ENCODE data around the gene DSTYK. TPM values are rescaled to one million over a fixed set of nuclear protein-coding genes. Genes with fewer than 3 reads are reported as not detected.

The DSTYK gene
- total RNA-seq, 1 donor from 2014 or later, result 10.7 TPM

- no peak for DNase-seq
- Histone ChIP-seq H3K4me3 (peak overlapping the region; percentile 90), H3K27ac (peak overlapping the region; percentile 95), H3K4me1 (peaks cover 15% of the 10 kb centered on the region), H3K27me3 (ENCODE audit: low read depth) (no peaks in the 10 kb centered on the region), H3K36me3 (no peaks in the 10 kb centered on the region), H3K9me3 (no peaks in the 10 kb centered on the region)
- intact Hi-C loops (cut with DNase I), result no loop called here
- no peak for TF ChIP-seq CTCF (IDR thresholded peaks at IDR 0.05)
- peak; percentile 2 to 24 for ATAC-seq
Measured at GRCh38 chr1:205211839-205212536, 486 bp upstream of the DSTYK start.

GRCh38 chr1:205210756-205211168 lies 740 bp downstream of the DSTYK start:
- DNase-seq (no peak), ATAC-seq (peak in 1 of 2 donors; percentile 40)
- peak overlapping the region; percentile 90 for H3K4me3 ChIP-seq
- TF ChIP-seq CTCF (IDR thresholded peaks at IDR 0.05), result no peak
- H3K36me3 ChIP-seq, result no peaks in the 10 kb centered on the region
- H3K9me3 ChIP-seq, result no peaks in the 10 kb centered on the region
- no peaks in the 10 kb centered on the region for H3K27me3 ChIP-seq (ENCODE audit: low read depth)
- intact Hi-C loops (cut with DNase I), result no loop called here
- H3K4me1 ChIP-seq, result peaks cover 15% of the 10 kb centered on the region
- peak overlapping the region; percentile 95 for H3K27ac ChIP-seq

- DNase-seq, result no peak
- intact Hi-C loops (cut with DNase I), result no loop called here
- no peaks in the 10 kb centered on the region for H3K27me3 ChIP-seq (ENCODE audit: low read depth)
- H3K4me3 ChIP-seq, result no peak overlapping the region
- TF ChIP-seq CTCF (IDR thresholded peaks at IDR 0.05), result no peak
- H3K4me1 ChIP-seq, result peaks cover 16% of the 10 kb centered on the region
- ATAC-seq, result no peak
- no peak overlapping the region for H3K27ac ChIP-seq
- H3K36me3 ChIP-seq, result no peaks in the 10 kb centered on the region
- H3K9me3 ChIP-seq, result no peaks in the 10 kb centered on the region
Measured at GRCh38 chr1:205208811-205209210, 2.7 kb downstream of the DSTYK start.

GRCh38 chr1:205205055-205205454 lies 6.4 kb downstream of the DSTYK start:
- intact Hi-C loops (cut with DNase I), result no loop called here
- H3K27me3 ChIP-seq (ENCODE audit: low read depth), result no peaks in the 10 kb centered on the region
- no peak for DNase-seq

GRCh38 chr1:205204552-205204951 lies 7.0 kb downstream of the DSTYK start:
- Histone ChIP-seq H3K27me3 (ENCODE audit: low read depth) (no peaks in the 10 kb centered on the region), H3K9me3 (no peaks in the 10 kb centered on the region), H3K4me1 (peaks cover 6% of the 10 kb centered on the region), H3K27ac (no peak overlapping the region), H3K4me3 (no peak overlapping the region), H3K36me3 (no peaks in the 10 kb centered on the region)
- intact Hi-C loops (cut with DNase I), result no loop called here
- no peak for TF ChIP-seq CTCF (IDR thresholded peaks at IDR 0.05)
- DNase-seq (no peak), ATAC-seq (no peak)

More at GRCh38 chr1:205205055-205205454, 6.4 kb downstream of the DSTYK start:
- Histone ChIP-seq H3K4me3 (no peak overlapping the region), H3K36me3 (no peaks in the 10 kb centered on the region), H3K27ac (no peak overlapping the region), H3K9me3 (no peaks in the 10 kb centered on the region), H3K4me1 (peaks cover 12% of the 10 kb centered on the region)
- no peak for ATAC-seq
- no peak for TF ChIP-seq CTCF (IDR thresholded peaks at IDR 0.05)

All from lower lobe of right lung (tissue), 2 donors.